ENCODE results near the gene SLCO1A2. TPM values are rescaled to one million over a fixed set of nuclear protein-coding genes. Genes with fewer than 3 reads are reported as not detected.

SLCO1A2 gene
- total and polyA plus RNA-seq, 2 of the 13 experiments (the other 11 are each of a cell fraction or from before 2014, with no cell fraction given): not detected

- no peak for TF ChIP-seq POLR2AphosphoS2 (IDR thresholded peaks at IDR 0.05; ENCODE audit: low read depth, low read length)
- peak; percentile 86; the same call in 1 of the 2 replicates for TF ChIP-seq NFE2 (CRISPR knock-in tag; IDR thresholded peaks at IDR 0.05)
- TF ChIP-seq, protein P1, sequence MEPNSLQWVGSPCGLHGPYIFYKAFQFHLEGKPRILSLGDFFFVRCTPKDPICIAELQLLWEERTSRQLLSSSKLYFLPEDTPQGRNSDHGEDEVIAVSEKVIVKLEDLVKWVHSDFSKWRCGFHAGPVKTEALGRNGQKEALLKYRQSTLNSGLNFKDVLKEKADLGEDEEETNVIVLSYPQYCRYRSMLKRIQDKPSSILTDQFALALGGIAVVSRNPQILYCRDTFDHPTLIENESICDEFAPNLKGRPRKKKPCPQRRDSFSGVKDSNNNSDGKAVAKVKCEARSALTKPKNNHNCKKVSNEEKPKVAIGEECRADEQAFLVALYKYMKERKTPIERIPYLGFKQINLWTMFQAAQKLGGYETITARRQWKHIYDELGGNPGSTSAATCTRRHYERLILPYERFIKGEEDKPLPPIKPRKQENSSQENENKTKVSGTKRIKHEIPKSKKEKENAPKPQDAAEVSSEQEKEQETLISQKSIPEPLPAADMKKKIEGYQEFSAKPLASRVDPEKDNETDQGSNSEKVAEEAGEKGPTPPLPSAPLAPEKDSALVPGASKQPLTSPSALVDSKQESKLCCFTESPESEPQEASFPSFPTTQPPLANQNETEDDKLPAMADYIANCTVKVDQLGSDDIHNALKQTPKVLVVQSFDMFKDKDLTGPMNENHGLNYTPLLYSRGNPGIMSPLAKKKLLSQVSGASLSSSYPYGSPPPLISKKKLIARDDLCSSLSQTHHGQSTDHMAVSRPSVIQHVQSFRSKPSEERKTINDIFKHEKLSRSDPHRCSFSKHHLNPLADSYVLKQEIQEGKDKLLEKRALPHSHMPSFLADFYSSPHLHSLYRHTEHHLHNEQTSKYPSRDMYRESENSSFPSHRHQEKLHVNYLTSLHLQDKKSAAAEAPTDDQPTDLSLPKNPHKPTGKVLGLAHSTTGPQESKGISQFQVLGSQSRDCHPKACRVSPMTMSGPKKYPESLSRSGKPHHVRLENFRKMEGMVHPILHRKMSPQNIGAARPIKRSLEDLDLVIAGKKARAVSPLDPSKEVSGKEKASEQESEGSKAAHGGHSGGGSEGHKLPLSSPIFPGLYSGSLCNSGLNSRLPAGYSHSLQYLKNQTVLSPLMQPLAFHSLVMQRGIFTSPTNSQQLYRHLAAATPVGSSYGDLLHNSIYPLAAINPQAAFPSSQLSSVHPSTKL (CRISPR knock-in tag; IDR thresholded peaks at IDR 0.05): peak; percentile 93
- TF ChIP-seq, protein P2, sequence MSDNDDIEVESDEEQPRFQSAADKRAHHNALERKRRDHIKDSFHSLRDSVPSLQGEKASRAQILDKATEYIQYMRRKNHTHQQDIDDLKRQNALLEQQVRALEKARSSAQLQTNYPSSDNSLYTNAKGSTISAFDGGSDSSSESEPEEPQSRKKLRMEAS (IDR thresholded peaks at IDR 0.05): peak; percentile 51; the same call in 1 of the 2 replicates
- TF ChIP-seq MAFF (IDR thresholded peaks at IDR 0.05; ENCODE audit: low read depth, low read length): peak; percentile 68
- TF ChIP-seq ZNF362 (CRISPR knock-in tag; IDR thresholded peaks at IDR 0.05; ENCODE audit: borderline replicate concordance): peak; percentile 48; the same call in 1 of the 2 replicates
- TF ChIP-seq, protein P3, sequence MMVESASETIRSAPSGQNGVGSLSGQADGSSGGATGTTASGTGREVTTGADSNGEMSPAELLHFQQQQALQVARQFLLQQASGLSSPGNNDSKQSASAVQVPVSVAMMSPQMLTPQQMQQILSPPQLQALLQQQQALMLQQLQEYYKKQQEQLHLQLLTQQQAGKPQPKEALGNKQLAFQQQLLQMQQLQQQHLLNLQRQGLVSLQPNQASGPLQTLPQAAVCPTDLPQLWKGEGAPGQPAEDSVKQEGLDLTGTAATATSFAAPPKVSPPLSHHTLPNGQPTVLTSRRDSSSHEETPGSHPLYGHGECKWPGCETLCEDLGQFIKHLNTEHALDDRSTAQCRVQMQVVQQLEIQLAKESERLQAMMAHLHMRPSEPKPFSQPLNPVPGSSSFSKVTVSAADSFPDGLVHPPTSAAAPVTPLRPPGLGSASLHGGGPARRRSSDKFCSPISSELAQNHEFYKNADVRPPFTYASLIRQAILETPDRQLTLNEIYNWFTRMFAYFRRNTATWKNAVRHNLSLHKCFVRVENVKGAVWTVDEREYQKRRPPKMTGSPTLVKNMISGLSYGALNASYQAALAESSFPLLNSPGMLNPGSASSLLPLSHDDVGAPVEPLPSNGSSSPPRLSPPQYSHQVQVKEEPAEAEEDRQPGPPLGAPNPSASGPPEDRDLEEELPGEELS (CRISPR knock-in tag; IDR thresholded peaks at IDR 0.05): peak; percentile 79
- 0 out of 2 replicates have a peak, but pooled peaks have one; percentile 42 for TF ChIP-seq FOXP1 (IDR thresholded peaks at IDR 0.05)
- peak; percentile 91 for TF ChIP-seq FOXP1 (CRISPR knock-in tag; IDR thresholded peaks at IDR 0.05)
- TF ChIP-seq MEF2D (CRISPR knock-in tag; IDR thresholded peaks at IDR 0.05): 0 out of 2 replicates have a peak, but pooled peaks have one; percentile 16
- TF ChIP-seq KLF16 (CRISPR knock-in tag; IDR thresholded peaks at IDR 0.05): 0 out of 4 replicates have a peak, but pooled peaks of 1 of the 2 experiments have one; percentile 26
- peak; percentile 76; the same call in 1 of the 2 replicates for TF ChIP-seq ARID3A (IDR thresholded peaks at IDR 0.05; ENCODE audit: low read depth, low read length)
- TF ChIP-seq, protein P4, sequence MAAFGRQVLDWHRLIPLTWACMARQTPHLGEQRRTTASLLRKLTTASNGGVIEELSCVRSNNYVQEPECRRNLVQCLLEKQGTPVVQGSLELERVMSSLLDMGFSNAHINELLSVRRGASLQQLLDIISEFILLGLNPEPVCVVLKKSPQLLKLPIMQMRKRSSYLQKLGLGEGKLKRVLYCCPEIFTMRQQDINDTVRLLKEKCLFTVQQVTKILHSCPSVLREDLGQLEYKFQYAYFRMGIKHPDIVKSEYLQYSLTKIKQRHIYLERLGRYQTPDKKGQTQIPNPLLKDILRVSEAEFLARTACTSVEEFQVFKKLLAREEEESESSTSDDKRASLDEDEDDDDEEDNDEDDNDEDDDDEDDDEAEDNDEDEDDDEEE (CRISPR knock-in tag; IDR thresholded peaks at IDR 0.05): no peak
- TF ChIP-seq HHEX (CRISPR knock-in tag; IDR thresholded peaks at IDR 0.05): peak; percentile 97
- TF ChIP-seq ZNF253 (CRISPR knock-in tag; IDR thresholded peaks at IDR 0.05; ENCODE audit: borderline replicate concordance): no peak
- TF ChIP-seq TBX3 (IDR thresholded peaks at IDR 0.05; ENCODE audit: borderline replicate concordance): peak; percentile 98
Observed at GRCh38 chr12:21350975-21351374, 16.3 kb upstream of the SLCO1A2 start (continued).
